Stimulated activated CD4-positive, alpha-beta T cell treated with anti-CD3 and anti-CD28 coated beads, Interleukin-4, amount 100 ng/mL, for 4 hours (primary cell): ENCODE measurements around the gene ARHGAP15.

Experiments
- DNase-seq, 2 experiments: peaks; one replicate each; pipeline ENCODE4 v3.0.0-alpha.2; 2020

ARHGAP15 gene

DNA sequence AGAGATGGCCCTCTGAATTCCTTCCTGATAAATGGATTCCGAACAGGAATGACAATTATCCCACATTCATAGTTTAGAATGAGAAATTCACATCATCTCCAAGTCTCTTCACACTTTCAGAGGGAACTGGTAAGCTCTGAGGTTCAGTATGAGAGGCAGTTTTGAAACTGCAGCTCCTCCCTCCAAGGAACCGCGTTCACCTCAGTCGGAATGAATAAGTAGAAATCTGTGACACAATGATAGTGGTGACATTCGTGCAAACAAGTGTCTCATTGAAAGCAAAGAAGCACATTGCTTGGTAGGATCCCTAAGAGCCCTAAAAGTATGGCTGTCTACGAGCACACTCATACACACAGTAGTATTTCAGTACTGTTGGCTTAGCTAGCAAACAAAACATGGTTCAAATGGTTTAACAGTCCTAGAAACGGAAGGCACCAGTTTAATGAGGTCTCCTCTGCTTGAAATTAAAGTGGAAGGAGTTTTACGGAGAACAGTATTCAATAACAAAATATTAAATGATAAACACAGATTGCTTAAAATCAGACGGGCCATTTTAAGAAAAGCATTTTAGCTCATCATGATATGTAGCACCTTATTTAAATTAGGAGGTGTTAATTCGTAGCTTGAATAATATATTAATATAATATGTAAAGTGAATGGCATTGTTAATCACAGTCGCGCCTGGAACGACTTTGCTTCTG lies 225.0 kb downstream of the ARHGAP15 start:
- no peak for DNase-seq

DNA sequence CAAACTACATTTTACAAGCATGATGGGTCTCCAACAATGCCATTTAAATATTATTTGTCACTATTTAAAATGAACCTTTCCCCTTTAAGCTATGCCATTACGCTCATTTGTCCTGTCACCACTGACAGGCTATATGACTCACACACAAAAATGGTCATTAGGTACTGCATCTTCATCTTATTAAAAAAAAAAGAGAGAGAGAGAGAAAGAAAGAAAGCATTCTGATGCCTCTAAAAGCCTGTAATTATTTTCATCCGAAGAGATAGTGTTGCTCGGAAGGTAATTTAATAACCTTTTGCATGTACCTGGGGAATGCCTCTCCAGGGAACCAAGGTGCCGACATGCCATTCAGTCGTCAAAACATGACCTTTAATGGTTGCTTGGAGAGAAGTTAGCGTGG lies 226.7 kb downstream of the ARHGAP15 start:
- no peak for DNase-seq

DNA sequence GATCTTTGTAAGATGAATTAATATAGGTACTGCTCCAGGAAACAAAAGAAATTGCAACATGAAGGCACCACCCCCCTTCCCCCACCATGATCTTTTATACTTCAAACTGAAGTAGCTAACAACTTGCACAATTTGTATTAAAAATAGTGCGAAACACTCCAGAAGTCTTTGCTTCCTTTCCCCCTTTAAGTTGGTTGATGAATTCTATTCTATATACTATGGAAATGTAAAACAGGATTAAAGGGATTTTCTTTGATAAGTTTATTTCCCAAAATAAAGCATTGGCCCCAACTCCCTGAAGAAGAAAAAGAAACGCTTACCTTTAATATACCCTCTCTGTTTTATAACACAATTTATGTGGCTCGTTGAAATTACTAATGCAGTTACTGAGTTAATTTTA lies 227.1 kb downstream of the ARHGAP15 start:
- no peak for DNase-seq

DNA sequence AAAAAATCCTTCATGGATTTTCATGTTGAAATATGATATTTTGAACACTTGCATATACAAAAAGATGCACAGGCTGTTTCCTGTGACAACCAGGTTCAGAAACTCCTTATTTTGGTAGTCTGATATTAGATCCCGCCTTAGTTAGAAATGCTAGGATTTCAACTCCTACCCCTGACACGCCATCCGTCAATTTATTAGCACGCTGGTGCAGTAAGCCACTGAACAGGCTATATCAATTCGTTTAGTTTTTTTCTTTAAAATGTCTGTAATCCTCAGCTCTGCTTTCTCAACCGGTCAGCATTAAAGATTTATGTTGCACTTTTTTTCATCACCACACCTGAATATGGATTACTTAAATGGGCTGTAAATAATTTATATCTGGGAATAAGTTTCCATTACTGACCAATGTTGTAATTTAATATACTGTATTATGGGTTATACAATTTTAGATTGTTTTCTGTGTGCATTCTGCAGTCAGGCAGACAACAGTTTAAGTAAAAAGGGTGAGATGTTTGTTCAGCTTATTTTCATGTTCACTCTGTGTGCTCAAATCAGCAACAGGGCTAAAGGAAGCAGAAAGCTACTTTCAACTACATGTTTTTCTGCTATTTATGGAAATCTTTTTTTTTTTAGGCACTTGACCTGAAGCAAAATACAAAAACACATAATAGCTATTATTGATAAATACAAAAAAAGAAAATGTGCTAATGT lies 227.7 kb downstream of the ARHGAP15 start:
- DNase-seq, result no peak

DNA sequence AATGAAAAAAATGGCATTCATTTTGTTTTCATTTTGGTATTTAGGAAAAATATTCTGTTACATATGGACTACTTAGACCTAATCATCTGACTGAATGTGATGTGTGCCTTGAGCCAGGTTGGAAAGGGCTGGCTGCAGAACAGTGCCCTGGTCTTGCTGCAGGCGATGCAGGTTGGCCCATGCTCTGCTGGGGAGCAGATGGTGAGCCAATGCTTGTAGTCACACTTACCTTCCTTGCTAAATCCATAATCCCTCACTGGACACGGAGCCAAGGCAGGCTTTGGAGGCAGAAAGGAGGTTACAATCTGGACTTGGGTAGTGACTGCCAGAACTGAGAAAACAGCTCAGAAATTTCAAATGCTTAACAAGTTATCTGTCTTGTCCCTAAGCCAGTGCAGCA lies 228.7 kb downstream of the ARHGAP15 start:
- no peak for DNase-seq

DNA sequence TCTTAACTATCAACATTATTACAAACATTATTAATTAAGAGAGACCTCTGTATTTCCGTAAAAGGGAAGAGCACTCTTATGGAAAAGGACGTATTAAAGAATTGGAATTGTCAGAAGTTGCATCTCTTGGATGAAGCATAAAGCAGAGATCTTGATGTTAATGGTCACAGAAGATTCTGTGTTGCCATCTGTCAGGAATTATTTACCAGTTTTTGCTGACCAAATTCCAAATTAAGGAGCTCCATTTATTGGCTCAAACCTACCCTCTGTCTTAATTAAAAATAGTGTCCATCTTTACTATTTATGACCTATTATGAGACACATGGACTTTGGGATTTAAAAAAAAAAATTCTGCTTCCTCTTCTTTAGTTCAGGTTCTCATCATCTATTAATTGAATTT lies 232.1 kb downstream of the ARHGAP15 start:
- DNase-seq, result no peak

DNA sequence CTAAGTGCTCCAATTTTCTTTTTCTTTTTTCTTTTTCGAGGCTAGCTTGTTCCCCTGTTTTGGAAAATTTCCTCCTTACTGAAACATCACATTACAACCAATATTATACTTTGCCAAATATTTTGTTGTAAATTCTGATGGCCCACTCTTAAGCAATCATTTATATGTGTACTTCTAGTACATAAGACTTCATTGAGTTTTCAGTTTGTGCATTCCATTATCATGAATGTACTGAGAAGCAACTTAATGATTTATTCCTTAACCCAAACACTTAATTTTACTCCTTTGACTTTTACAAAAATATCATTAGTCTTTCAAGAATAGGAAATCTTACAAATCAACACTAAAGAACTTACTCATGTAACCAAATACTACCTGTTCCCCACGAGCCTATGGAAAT lies 242.4 kb downstream of the ARHGAP15 start:
- DNase-seq, result no peak

DNA sequence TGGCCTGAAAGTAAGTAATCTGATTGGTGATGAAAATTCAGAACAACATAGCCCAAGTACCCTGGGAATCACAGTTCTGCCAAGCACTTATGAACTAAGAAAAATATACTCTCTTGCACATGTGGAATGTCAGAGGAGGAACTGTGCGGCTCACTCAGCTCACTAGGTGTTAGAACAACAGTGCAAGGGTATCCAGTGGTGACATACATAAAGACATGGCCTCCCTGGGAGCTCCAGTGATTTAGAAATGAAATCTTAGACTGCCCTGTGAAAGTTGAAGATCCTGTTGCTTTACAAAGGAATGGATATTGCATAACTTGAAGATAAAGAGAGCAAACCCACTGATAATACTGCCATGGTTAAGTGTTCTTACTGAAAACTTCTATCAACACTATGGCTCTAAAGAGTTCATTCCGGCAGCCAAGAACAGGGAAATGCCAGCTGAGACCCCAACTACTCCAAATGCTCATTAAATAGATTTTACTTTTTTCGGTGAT lies 246.2 kb downstream of the ARHGAP15 start:
- no peak for DNase-seq

DNA sequence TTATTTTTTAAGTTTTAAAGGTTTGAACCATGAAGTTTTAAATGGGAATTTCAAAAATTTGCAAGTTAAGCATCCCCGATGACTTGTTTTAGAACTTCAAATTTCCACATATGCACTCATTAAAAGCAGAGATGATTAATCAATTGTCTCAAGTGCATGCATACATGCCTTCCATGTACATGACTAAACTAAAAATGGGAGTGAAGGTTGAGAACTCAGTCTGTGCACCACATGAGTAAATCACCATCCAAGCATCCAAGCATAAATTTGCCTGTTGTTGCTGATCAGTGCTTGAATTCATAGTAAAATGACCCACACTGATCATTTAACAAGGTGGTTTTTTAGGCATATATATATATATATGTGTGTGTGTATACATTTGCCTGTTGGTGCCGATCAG lies 249.8 kb downstream of the ARHGAP15 start:
- DNase-seq, result no peak

DNA sequence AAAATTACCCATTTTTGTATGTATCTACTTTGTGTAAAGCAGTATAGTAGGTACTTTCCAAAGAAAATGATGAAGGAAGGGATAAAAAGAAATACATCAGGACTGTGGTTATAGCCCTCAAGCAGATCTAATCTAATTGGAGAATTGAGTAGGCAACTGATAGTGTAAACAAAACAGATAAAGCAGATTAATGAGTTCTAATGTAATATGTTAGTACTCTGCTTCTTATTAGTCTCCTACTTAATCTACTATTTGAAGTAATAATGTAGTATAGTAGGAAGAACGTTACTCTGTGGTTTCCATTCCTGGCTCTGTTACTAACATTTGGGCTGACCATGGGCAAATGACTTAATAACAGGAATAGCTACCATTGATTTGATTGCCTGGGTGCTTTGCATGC lies 250.7 kb downstream of the ARHGAP15 start:
- no peak for DNase-seq

DNA sequence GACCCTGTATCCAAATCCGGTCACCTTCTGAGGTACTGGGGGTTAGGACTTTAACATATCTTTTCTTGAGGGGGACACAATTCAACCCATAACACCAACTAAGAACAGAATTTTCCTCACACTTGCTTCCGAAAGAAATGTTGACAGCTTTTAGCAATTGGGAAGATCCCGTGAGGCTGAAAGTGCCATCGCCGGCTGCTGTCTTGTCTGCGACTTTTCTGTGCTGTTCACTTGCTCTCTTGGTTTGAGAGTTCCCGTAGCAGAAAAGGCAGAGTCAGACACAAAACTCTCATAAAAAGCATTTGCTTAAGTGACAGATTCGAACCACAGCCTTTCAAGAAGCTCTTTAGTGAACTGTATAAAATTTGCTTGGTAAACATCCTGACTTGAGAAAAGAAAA lies 253.4 kb downstream of the ARHGAP15 start:
- no peak for DNase-seq

DNA sequence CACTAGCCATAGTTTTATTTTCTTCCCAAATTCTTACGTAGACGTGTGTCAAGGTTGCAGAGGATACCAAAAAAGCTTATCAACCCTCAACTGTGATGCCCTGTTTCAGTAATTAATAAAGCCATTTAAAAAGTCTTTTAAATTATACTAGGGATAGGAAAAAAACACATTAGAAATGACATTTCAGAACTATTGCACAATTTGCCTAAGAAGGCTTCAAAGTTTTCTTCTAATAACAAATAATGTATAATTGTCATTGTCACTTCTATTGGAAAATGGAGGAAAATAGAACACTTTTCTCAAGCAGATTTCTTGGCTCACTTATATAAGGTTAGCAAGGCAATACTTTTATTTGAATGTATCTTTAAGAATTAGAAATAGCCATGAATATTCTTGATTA lies 253.8 kb downstream of the ARHGAP15 start:
- DNase-seq, result no peak

DNA sequence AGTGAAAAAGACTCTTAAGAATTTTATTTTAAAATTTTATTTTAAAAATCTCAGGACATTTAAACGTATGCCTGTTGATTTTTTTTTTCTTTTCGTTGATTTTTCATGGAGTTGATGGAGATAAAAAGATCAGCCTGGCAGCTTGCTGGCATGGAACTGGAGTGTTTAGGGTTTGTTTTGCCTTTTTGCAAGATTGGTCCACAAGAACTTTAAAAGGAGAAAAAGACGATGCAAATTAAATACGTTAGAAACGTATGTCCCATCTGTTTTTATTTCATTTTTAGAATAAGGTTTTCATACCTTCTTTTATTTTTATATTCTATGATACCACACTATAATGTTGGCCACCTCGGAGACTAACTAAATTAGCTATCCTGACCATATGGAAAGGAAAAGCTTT lies 254.9 kb downstream of the ARHGAP15 start:
- no peak for DNase-seq

DNA sequence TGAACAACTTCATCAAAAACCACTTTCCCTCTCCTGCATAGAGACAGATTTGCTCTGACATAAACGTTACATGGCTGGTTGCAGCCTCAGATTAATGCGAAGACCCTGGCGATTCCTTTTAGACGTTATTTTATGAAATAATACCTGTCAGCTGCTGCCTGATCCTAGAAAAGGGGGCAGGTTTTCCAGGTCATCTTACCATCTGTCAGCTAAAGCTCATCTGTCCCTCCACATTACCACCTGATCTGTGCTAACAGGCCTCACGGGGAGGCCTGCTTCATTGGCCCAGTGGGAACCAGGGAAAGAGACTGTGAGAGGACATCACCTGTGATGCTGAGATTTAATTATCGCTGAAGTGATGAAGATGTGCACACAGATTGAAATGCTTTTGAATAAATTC lies 261.0 kb downstream of the ARHGAP15 start:
- DNase-seq, result no peak

DNA sequence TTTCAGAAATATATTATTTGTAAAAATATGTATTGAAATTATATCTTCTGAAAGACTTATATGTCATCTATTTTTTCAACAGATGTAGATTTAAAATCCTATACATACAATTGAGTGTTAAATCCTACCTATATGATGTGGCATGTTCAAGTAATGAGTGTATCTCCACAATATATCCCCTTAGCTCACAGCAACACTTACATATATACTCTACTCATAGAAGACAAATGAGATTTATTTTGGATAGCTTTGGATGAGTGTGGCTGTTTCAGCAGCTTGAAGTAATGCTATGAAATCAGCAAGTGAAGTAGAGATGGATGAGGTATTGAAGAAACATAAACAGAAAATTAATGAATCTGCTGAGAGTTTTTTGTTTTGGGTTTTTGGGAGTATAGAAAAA lies 263.1 kb downstream of the ARHGAP15 start:
- no peak for DNase-seq

DNA sequence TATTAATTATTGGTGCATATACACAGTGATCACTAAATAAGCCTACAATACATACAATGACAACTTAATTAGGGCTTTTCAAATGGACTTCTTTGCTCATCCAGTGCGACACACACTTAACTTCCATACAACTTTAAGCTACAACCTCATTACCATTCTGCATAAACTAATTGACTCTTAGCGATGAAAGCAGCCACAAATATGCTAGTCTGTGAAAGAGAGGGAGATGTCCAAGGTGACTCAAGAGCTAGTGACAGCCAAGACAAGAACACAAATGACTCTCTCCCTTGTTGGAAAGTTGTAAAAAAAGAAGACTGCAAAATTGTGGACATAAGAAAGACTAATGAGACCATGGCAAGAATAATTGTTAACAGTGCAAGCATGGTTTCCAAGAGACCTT lies 264.8 kb downstream of the ARHGAP15 start:
- no peak for DNase-seq

DNA sequence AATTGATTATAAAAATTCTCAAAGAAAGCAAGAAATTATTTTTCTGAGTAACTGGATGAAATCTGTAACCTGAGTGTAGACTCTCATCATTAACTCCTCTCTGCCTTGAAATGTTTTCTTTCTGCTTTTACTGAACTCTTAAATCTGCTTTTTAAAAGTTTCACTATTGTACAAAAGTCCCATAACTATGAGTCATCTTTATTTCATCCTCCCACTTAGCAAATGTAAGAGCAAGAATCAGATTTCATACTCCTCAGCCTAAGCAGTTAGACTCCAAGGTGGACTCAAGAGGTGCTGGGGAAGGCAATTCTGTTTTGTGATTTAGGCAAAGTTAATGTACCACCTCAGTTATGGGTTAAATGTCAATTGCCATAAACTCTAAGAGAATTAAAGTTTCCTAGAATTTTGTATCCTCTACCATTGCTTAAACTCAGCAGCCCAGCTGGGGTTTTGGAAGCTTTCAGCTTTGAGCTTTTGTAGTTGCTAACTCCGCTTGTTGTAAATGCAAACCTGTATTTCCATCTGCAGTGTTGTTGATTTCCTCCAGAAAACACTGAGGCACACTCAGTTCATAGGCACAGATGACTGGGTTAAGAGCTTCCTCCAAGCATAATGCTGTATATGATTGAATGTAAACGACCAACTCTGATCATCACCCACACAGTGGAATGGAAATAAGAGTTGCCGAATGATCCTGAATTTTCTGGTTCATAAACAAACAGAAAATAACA lies 268.8 kb downstream of the ARHGAP15 start:
- DNase-seq, result no peak

DNA sequence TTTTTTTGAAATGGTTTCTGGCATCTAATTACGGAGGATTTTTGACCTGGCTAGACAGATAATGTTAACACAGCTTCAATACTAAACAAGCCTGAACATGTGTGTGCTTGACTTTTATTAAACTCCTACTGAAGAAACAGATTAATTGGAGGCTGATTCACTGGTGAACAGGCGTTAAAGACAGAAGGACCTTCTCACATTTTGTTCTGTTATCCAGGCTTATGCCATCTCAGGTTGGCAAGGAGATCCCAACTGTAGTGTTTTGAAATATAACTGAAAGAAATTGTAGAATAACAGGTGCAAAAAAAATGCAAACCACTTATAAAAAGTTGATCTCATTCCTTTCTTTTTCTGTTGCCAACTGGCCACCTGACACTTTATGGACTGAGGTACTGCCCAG lies 269.6 kb downstream of the ARHGAP15 start:
- no peak for DNase-seq

DNA sequence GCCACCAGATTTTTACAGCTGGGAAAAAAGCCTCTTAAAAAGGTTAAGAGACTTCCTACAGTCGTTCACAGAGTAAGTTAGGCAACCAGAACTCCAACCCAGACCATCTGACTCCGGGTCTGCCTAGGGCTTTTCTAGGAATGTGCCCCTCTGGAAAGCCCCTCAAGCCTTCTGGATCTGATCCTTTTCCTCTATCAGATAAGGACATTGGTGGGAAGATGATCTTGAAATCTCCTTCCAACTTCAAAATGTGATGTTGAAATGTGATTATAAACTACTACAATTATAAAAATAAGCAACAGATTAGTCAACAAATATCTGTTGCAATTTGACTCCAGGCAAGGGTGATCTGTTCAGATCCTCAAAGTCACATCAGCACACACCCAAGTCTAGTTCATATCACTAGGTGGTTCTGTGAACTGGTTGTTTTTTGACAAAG lies 270.4 kb downstream of the ARHGAP15 start:
- no peak for DNase-seq

DNA sequence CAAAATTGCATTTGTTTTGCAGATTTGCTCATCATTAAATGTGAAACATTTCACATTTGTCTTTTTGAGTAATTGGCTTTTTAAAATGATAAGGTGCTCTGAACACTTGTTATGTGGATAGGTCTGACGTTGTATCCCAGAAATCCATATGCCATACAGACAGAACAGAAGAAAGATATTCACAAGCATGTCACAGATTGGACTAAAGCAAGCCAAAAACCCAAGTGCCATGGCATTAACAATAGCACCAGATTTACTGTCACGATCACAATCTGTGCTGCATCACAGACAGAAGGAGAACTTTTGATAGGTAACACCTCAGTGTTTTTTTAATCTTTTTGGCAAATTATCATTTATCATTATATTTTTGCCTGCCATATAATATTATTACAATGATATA lies 272.6 kb downstream of the ARHGAP15 start:
- DNase-seq, result no peak

DNA sequence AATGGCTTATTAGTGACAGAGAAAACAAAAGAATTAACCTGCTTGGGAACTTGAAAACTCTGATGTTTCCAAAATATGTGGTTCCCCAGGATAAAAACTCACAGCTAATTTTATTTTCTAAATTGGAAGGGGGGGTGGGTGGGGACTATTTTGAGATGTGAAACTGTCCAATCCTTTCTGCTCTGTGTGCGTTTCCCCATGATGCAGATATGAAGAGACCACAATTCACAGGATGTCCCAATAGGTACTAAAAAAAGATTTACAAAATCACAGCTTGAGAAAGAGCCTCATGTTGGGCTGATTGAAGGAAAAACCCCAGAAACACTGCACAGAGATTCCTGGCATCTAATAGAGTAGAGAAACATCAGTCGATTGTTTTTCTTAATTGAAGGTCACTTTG lies 273.2 kb downstream of the ARHGAP15 start:
- DNase-seq, result no peak

DNA sequence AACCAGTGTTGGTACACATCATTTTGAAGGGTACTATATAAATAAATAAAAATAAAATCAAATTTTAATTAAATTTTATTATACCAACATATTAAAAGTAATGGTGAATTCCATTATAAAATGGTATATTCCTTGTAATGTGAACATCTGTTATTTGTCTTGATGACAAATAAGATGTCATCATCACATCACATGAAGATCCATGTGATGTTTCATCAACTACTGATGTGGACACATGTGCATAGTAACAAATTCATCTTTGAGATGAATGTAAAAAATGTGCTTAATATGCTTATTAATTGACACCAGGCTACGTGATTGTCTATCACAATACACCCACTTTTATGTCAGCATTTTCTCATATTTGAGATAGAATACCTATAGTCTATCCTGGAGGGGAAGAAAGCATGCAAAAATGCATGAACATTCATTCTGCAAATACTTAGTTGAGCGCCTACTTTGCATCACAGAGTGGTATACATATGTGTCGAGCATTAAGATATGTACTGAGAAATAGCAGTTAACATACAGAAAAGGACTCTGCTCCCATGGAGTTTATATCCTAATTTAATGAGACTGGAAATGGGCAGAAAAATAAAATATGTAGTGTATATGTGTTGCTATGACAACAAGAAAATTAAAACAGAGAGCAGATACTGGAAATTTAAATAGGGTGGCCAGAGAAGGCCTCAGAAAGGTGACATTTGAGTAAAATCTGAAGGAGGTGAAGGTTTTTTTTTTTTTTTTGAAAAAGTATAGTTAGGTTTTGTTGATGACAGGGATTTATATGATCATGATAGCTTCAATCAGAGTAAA lies 281.1 kb downstream of the ARHGAP15 start:
- DNase-seq, result no peak

DNA sequence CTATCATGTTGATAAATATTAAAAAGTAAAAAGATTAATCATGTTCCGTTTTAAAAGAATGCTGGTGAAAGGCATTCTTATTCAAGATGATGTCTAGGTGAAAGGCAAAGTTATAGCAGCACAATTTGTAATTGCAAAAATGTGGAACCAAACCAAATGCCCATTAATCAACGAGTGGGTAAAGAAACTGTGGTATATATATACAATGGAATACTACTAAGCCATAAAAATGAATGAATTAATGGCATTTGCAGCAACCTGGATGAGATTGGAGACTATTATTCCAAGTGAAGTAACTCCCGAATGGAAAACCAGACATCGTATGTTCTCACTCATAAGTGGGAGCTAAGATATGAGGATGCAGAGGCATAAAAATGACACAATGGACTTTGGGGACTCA lies 286.4 kb downstream of the ARHGAP15 start:
- no peak for DNase-seq
